ENCODE data around the gene FKBP11.

DNA sequence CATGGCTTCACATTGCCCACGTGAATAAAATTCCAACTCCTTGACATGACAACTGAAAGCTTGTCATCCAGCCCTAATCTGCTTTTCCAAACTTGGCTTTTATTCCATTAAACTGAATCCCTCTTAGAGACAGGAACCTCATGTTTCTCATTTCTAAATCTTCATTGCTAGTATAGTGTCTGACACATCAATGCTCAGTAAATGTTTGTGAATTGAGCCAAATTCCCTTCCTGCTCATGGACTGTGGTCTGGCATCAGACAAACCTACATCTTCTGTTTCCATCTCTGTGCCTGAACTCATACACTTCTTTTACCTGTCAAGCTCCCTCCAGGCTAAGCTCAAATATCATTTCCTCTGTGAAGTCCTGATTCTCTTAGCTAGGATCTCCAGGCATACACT lies 4.3 kb upstream of the FKBP11 start:
- TF ChIP-seq POLR2A (IDR thresholded peaks at IDR 0.05; ENCODE audit: low read length) (no peak), GATA1 (IDR thresholded peaks at IDR 0.05; ENCODE audit: low read depth, low read length) (no peak)
